HG02870 (cell line): ENCODE measurements around the gene MUC22.
"Not testable (repeated sequence)": the region's sequence is repeated elsewhere in the genome, so short reads cannot be mapped to it uniquely, and the experiment has no call there.

Source experiments
- ATAC-seq: cut with Tn5 transposase; IDR thresholded peaks from one replicate; pipeline ENCODE4 v1.9.1; 2021; ENCODE audit warnings: mild to moderate bottlenecking, moderate library complexity; ENCODE audit not compliant: unreplicated experiment

The MUC22 gene

GRCh38 chr6:30997301-30997700 is 13.0 kb upstream of the MUC22 start:
- no peak for ATAC-seq

- no peak for ATAC-seq
Measured at GRCh38 chr6:30998785-30999184, 11.5 kb upstream of the MUC22 start.

- ATAC-seq: not testable (repeated sequence)
Measured at GRCh38 chr6:31000067-31000860, 10.0 kb upstream of the MUC22 start.

- no peak for ATAC-seq
Measured at GRCh38 chr6:31001281-31001888, 8.9 kb upstream of the MUC22 start.

GRCh38 chr6:31002471-31002870 is 7.8 kb upstream of the MUC22 start:
- no peak for ATAC-seq

- no peak for ATAC-seq
Measured at GRCh38 chr6:31004794-31005193, 5.5 kb upstream of the MUC22 start.

GRCh38 chr6:31005249-31006020 is 4.8 kb upstream of the MUC22 start:
- no peak for ATAC-seq

- no peak for ATAC-seq
Measured at GRCh38 chr6:31007694-31008093, 2.6 kb upstream of the MUC22 start.

- no peak for ATAC-seq
Measured at GRCh38 chr6:31008165-31008564, 2.1 kb upstream of the MUC22 start.

- ATAC-seq: no peak
Measured at GRCh38 chr6:31009731-31010130, 543 bp upstream of the MUC22 start.

- no peak for ATAC-seq
Measured at GRCh38 chr6:31011153-31011552, 879 bp downstream of the MUC22 start.

- no peak for ATAC-seq
Measured at GRCh38 chr6:31016659-31017299, 6.5 kb downstream of the MUC22 start.

- ATAC-seq: not testable (repeated sequence)
Measured at GRCh38 chr6:31017436-31017835, 7.2 kb downstream of the MUC22 start.

- no peak for ATAC-seq
Measured at GRCh38 chr6:31020057-31020456, 9.8 kb downstream of the MUC22 start.

- ATAC-seq: not testable (repeated sequence)
Measured at GRCh38 chr6:31020631-31021255, 10.5 kb downstream of the MUC22 start.

- not testable (repeated sequence) for ATAC-seq
Measured at GRCh38 chr6:31021705-31022531, 11.6 kb downstream of the MUC22 start.

GRCh38 chr6:31025595-31025994 is 15.3 kb downstream of the MUC22 start:
- ATAC-seq: no peak

GRCh38 chr6:31031095-31031494 is 20.8 kb downstream of the MUC22 start:
- ATAC-seq: no peak

GRCh38 chr6:31033075-31033474 is 22.8 kb downstream of the MUC22 start:
- no peak for ATAC-seq
